HEK293 (cell line): Measurements from ENCODE around the gene SPATA2.
A peak's percentile ranks its signal among the peaks of the same experiment; 100 is the strongest.
"Not testable (repeated sequence)": the region's sequence is repeated elsewhere in the genome, so short reads cannot be mapped to it uniquely, and the experiment has no call there.

Source experiments
- CTCF ChIA-PET: fragments of 350-600 bp; formaldehyde crosslinking; extraction: SDS; loops from one replicate; lab custom pipeline; 2021; ENCODE audit warnings: antibody characterized with exemption; lab: Yijun Ruan, JAX
- POLR2A ChIA-PET: fragments of 300-600 bp; formaldehyde crosslinking; extraction: SDS; loops from one replicate; lab custom pipeline; 2020; ENCODE audit warnings: antibody characterized with exemption, inconsistent platforms; lab: Yijun Ruan, JAX
- H3K27ac ChIP-seq: fragments of 200-500 bp; sonication (Bioruptor generic); 2 replicates; pipeline ENCODE4 v1.5.1; 2014; ENCODE audit warnings: low read depth, low read length, control low read depth, inconsistent platforms; ENCODE audit errors: extremely low read depth
- H3K36me3 ChIP-seq, 2 experiments: fragments of 200-500 bp in 1 of 2; sonication (Bioruptor generic) in 1 of 2; 1 replicate in 1 of 2; 2 replicates in 1 of 2; pipeline ENCODE4 v1.5.1; 2014 to 2017; ENCODE audit warnings: inconsistent platforms in 2 of 2, low read length in 2 of 2; ENCODE audit not compliant: control insufficient read depth in 2 of 2, insufficient read depth in 1 of 2
- H3K4me1 ChIP-seq: fragments of 200-500 bp; sonication (Bioruptor generic); 2 replicates; pipeline ENCODE4 v1.5.1; 2014; ENCODE audit warnings: mild to moderate bottlenecking, low read length, inconsistent platforms; ENCODE audit not compliant: control insufficient read depth, insufficient read depth
- H3K4me3 ChIP-seq: 2 replicates; pipeline ENCODE4 v1.5.1; 2011; ENCODE audit warnings: low read depth, mild to moderate bottlenecking, control low read depth, low read length, moderate library complexity
- H3K9me3 ChIP-seq: fragments of 200-500 bp; sonication (Bioruptor generic); 2 replicates; pipeline ENCODE4 v1.5.1; 2014; ENCODE audit warnings: low read depth, low read length, inconsistent platforms; ENCODE audit not compliant: control insufficient read depth, insufficient read depth
- KLF9 ChIP-seq: fragments of 450-650 bp; formaldehyde crosslinking; IDR thresholded peaks from 2 replicates; pipeline ENCODE4 v1.5.1; 2016; ENCODE audit warnings: missing biosample characterization, missing genetic modification characterization, low read depth
- MYNN ChIP-seq: fragments of 450-650 bp; formaldehyde crosslinking; IDR thresholded peaks from 2 replicates; pipeline ENCODE4 v1.5.1; 2016; ENCODE audit warnings: missing biosample characterization, missing genetic modification characterization, borderline replicate concordance
- SP2 ChIP-seq: fragments of 450-650 bp; formaldehyde crosslinking; IDR thresholded peaks from 2 replicates; pipeline ENCODE4 v1.5.1; 2016; ENCODE audit warnings: missing biosample characterization, missing genetic modification characterization
- TRIM28 ChIP-seq: IDR thresholded peaks from 2 replicates; pipeline ENCODE4 v1.6.1; 2011; ENCODE audit warnings: low read length, control low read depth, borderline replicate concordance
- ZBTB17 ChIP-seq: fragments of 450-650 bp; formaldehyde crosslinking; IDR thresholded peaks from 2 replicates; pipeline ENCODE4 v1.5.1; 2016; ENCODE audit warnings: missing biosample characterization, missing genetic modification characterization
- ZFP69B ChIP-seq: fragments of 450-650 bp; formaldehyde crosslinking; IDR thresholded peaks from 2 replicates; pipeline ENCODE4 v1.5.1; 2016; ENCODE audit warnings: missing biosample characterization, missing genetic modification characterization
- ZNF169 ChIP-seq: fragments of 450-650 bp; formaldehyde crosslinking; IDR thresholded peaks from 2 replicates; pipeline ENCODE4 v1.5.1; 2016; ENCODE audit warnings: missing biosample characterization, missing genetic modification characterization
- ZNF202 ChIP-seq: fragments of 450-650 bp; formaldehyde crosslinking; IDR thresholded peaks from 2 replicates; pipeline ENCODE4 v1.5.1; 2016; ENCODE audit warnings: missing biosample characterization, missing genetic modification characterization, borderline replicate concordance
- ZNF335 ChIP-seq: fragments of 450-650 bp; formaldehyde crosslinking; conservative IDR thresholded peaks from 2 replicates; pipeline ENCODE4 v1.5.1; 2016; ENCODE audit warnings: missing biosample characterization, missing genetic modification characterization
- ZNF394 ChIP-seq: fragments of 450-650 bp; formaldehyde crosslinking; IDR thresholded peaks from 2 replicates; pipeline ENCODE4 v1.5.1; 2016; ENCODE audit warnings: missing biosample characterization, missing genetic modification characterization, mild to moderate bottlenecking, moderate library complexity, borderline replicate concordance
- ZNF416 ChIP-seq: fragments of 450-650 bp; formaldehyde crosslinking; IDR thresholded peaks from 2 replicates; pipeline ENCODE4 v1.5.1; 2016; ENCODE audit warnings: missing biosample characterization, missing genetic modification characterization
- ZNF473 ChIP-seq: fragments of 450-650 bp; formaldehyde crosslinking; IDR thresholded peaks from 2 replicates; pipeline ENCODE4 v1.5.1; 2017; ENCODE audit warnings: missing biosample characterization, missing genetic modification characterization
- ZNF510 ChIP-seq: fragments of 450-650 bp; formaldehyde crosslinking; IDR thresholded peaks from 2 replicates; pipeline ENCODE4 v1.5.1; 2018; ENCODE audit warnings: mild to moderate bottlenecking, missing genetic modification characterization, missing biosample characterization; ENCODE audit not compliant: insufficient replicate concordance
- ZNF514 ChIP-seq: fragments of 450-650 bp; formaldehyde crosslinking; IDR thresholded peaks from 2 replicates; pipeline ENCODE4 v1.5.1; 2016; ENCODE audit warnings: missing biosample characterization, missing genetic modification characterization
- ZNF560 ChIP-seq: fragments of 450-650 bp; formaldehyde crosslinking; IDR thresholded peaks from 2 replicates; pipeline ENCODE4 v1.5.1; 2017; ENCODE audit warnings: missing biosample characterization, missing genetic modification characterization, borderline replicate concordance
- ZNF600 ChIP-seq: fragments of 450-650 bp; formaldehyde crosslinking; IDR thresholded peaks from 2 replicates; pipeline ENCODE4 v1.5.1; 2016; ENCODE audit warnings: missing biosample characterization, missing genetic modification characterization
- ZNF610 ChIP-seq: fragments of 450-650 bp; formaldehyde crosslinking; IDR thresholded peaks from 2 replicates; pipeline ENCODE4 v1.5.1; 2016; ENCODE audit warnings: missing biosample characterization, missing genetic modification characterization, borderline replicate concordance
- ZNF629 ChIP-seq: fragments of 450-650 bp; formaldehyde crosslinking; IDR thresholded peaks from 2 replicates; pipeline ENCODE4 v1.5.1; 2017; ENCODE audit warnings: missing biosample characterization, missing genetic modification characterization
- ZNF701 ChIP-seq: fragments of 450-650 bp; formaldehyde crosslinking; IDR thresholded peaks from 2 replicates; pipeline ENCODE4 v1.5.1; 2016; ENCODE audit warnings: missing biosample characterization, missing genetic modification characterization
- ZNF777 ChIP-seq: fragments of 450-650 bp; formaldehyde crosslinking; IDR thresholded peaks from 2 replicates; pipeline ENCODE4 v1.5.1; 2017; ENCODE audit warnings: missing biosample characterization, missing genetic modification characterization, borderline replicate concordance
- ZNF791 ChIP-seq: fragments of 450-650 bp; formaldehyde crosslinking; IDR thresholded peaks from 2 replicates; pipeline ENCODE4 v1.5.1; 2016; ENCODE audit warnings: missing biosample characterization, missing genetic modification characterization
- ZSCAN30 ChIP-seq: fragments of 450-650 bp; IDR thresholded peaks from 2 replicates; pipeline ENCODE4 v1.5.1; 2018; ENCODE audit warnings: missing biosample characterization, mild to moderate bottlenecking, missing genetic modification characterization, moderate library complexity
- TF ChIP-seq, protein P1 (sequence below): sonication (generic); formaldehyde crosslinking; IDR thresholded peaks from 2 replicates; pipeline ENCODE4 v1.8.1; 2022; ENCODE audit warnings: mild to moderate bottlenecking, moderate library complexity, missing genetic modification reagents
- TF ChIP-seq, protein P2 (sequence below): fragments of 450-650 bp; formaldehyde crosslinking; IDR thresholded peaks from 2 replicates; pipeline ENCODE4 v1.5.1; 2017; ENCODE audit warnings: missing biosample characterization, missing genetic modification characterization
- TF ChIP-seq, protein P3 (sequence below): fragments of 450-650 bp; formaldehyde crosslinking; IDR thresholded peaks from 2 replicates; pipeline ENCODE4 v1.5.1; 2016; ENCODE audit warnings: missing biosample characterization, missing genetic modification characterization

SPATA2 gene

DNA sequence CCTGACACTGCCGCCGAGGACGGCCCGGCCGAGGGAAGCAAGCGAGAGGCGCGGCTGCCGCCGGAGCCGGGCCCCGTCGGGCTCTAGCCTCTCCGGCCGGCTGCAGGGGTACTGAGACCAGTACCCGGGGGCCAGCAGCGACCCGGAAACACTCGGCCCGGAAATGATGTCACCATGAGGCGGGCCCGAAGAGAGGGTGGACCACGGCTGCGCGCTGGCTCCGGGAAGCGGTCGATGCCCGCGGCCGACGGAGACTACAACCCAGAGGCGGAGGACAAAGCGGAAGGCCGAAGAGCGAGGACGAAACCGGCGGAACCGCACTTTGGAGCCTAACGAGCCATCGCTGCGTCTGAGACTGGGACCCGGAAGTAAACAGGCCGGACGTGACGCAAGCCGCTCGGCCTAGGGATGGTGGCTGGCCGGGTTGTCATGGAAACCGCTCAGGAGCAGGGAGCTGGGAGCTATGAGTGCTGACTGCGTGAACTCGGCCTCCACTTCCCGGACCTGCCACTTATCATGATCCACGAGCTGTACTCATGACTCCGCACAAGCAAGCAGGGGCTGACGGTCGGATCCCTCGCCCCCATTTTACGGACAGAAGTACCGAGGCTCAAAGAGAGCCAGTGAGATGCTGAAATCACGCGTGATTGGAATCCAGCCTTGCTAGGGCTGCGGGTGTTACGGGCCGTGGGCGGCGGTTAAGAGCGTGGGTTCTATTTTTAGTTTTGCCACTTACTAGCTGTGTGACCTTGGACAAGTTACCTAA is at the start of gene SPATA2 (continued):
- TF ChIP-seq ZNF394 (tag by site-specific recombination) (peak; percentile 15; the same call in 1 of the 2 replicates), ZBTB17 (tag by site-specific recombination) (peak; percentile 98), ZNF777 (tag by site-specific recombination) (no peak), ZNF610 (tag by site-specific recombination) (peak; percentile 52; the same call in 1 of the 2 replicates), MYNN (peak; percentile 38; the same call in 1 of the 2 replicates), ZNF335 (tag by site-specific recombination) (peak; percentile 47), KLF9 (tag by site-specific recombination) (0 out of 2 replicates have a peak, but pooled peaks have one; percentile 10)

DNA sequence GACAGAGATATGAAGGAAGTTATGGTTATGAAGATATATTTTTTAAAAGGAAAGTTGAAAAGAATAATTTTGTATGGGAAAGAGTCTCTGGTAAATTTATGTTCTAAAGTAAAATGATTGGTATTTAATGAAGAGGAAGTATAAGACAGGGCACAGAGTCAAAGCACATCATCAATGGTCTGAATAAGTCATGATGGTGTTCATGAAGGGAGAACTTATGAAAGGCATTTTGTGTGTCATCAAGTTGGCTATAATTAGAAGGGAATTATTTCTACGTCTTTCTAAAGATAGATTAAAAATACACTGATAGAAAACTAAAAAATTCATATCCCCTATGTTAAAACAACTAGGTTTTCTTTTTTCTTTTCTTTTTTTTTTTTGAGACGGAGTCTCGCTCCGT is 46.1 kb upstream of the SPATA2 start:
- CTCF ChIA-PET = no interaction called here
- H3K27ac ChIP-seq = no peak overlapping the region
- no peaks in the 10 kb centered on the region for H3K9me3 ChIP-seq
- peaks cover 2 to 14% of the 10 kb centered on the region in 2 experiments; a peak in 2 of 3 replicates for H3K36me3 ChIP-seq
- POLR2A ChIA-PET = no interaction called here
- TF ChIP-seq ZNF514 (tag by site-specific recombination) (no peak), ZNF416 (tag by site-specific recombination) (no peak), KLF9 (tag by site-specific recombination) (no peak), ZNF473 (no peak), ZNF510 (no peak), ZFP69B (tag by site-specific recombination) (no peak), TRIM28 (no peak), ZNF701 (tag by site-specific recombination) (no peak), SP2 (tag by site-specific recombination) (no peak), ZNF202 (tag by site-specific recombination) (no peak), ZNF629 (tag by site-specific recombination) (no peak), ZSCAN30 (tag by site-specific recombination) (no peak), ZNF560 (tag by site-specific recombination) (no peak), ZNF600 (no peak), MYNN (no peak), ZNF169 (tag by site-specific recombination) (no peak), ZNF791 (tag by site-specific recombination) (no peak)
- TF ChIP-seq, protein P1, sequence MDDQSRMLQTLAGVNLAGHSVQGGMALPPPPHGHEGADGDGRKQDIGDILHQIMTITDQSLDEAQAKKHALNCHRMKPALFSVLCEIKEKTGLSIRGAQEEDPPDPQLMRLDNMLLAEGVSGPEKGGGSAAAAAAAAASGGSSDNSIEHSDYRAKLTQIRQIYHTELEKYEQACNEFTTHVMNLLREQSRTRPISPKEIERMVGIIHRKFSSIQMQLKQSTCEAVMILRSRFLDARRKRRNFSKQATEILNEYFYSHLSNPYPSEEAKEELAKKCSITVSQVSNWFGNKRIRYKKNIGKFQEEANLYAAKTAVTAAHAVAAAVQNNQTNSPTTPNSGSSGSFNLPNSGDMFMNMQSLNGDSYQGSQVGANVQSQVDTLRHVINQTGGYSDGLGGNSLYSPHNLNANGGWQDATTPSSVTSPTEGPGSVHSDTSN = no peak
- TF ChIP-seq, protein P2, sequence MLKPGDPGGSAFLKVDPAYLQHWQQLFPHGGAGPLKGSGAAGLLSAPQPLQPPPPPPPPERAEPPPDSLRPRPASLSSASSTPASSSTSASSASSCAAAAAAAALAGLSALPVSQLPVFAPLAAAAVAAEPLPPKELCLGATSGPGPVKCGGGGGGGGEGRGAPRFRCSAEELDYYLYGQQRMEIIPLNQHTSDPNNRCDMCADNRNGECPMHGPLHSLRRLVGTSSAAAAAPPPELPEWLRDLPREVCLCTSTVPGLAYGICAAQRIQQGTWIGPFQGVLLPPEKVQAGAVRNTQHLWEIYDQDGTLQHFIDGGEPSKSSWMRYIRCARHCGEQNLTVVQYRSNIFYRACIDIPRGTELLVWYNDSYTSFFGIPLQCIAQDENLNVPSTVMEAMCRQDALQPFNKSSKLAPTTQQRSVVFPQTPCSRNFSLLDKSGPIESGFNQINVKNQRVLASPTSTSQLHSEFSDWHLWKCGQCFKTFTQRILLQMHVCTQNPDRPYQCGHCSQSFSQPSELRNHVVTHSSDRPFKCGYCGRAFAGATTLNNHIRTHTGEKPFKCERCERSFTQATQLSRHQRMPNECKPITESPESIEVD = no peak
- TF ChIP-seq, protein P3, sequence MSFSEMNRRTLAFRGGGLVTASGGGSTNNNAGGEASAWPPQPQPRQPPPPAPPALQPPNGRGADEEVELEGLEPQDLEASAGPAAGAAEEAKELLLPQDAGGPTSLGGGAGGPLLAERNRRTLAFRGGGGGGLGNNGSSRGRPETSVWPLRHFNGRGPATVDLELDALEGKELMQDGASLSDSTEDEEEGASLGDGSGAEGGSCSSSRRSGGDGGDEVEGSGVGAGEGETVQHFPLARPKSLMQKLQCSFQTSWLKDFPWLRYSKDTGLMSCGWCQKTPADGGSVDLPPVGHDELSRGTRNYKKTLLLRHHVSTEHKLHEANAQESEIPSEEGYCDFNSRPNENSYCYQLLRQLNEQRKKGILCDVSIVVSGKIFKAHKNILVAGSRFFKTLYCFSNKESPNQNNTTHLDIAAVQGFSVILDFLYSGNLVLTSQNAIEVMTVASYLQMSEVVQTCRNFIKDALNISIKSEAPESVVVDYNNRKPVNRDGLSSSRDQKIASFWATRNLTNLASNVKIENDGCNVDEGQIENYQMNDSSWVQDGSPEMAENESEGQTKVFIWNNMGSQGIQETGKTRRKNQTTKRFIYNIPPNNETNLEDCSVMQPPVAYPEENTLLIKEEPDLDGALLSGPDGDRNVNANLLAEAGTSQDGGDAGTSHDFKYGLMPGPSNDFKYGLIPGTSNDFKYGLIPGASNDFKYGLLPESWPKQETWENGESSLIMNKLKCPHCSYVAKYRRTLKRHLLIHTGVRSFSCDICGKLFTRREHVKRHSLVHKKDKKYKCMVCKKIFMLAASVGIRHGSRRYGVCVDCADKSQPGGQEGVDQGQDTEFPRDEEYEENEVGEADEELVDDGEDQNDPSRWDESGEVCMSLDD = no peak
- no peak overlapping the region for H3K4me3 ChIP-seq
- H3K4me1 ChIP-seq = no peaks in the 10 kb centered on the region

DNA sequence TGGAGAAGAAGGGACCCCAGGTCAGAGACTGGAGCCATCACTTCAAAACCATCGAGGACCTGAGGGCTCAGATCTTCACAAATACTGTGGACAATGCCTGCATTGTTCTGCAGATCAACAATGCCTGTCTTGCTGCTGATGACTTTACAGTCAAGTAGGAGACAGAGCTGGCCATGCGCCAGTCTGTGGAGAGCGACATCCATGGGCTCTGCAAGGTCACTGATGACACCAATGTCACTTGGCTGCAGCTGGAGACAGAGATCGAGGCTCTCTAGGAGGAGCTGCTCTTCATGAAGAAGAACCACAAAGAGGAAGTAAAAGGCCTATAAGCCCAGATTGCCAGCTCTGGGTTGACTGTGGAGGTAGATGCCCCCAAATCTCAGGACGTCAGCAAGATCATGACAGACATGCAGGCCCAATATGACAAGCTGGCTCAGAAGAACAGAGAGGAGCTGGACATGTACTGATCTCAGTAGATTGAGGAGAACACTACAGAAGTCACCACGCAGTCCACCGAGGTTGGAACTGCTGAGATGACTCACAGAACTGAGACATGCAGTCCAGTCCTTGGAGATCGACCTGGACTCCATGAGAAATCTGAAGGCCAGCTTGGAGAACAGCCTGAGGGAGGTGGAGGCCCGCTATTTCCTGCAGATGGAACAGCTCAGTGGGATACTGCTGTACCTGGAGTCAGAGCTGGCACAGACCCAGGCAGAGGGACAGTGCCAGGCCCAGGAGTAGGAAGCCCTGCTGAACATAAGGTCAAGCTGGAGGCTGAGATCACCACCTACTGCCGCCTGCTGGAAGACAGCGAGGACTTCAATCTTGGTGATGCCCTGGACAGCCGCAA is 42.0 kb upstream of the SPATA2 start:
- CTCF ChIA-PET = interaction anchor here (0.6 to 1.0 kb wide), 3 partner anchors 19 to 528 kb away, joined by 3 to 4 read pairs (median 3); no protein-coding TSS in a partner anchor
- H3K4me3 ChIP-seq, POLR2A ChIA-PET, H3K4me1 ChIP-seq, H3K9me3 ChIP-seq, H3K27ac ChIP-seq: not testable (repeated sequence)
- H3K36me3 ChIP-seq = peaks cover 12 to 49% of the 10 kb centered on the region in 2 experiments; a peak in 2 of 3 replicates
